ENCODE data around the gene NLGN1. TPM values are rescaled to one million over a fixed set of nuclear protein-coding genes. Genes with fewer than 3 reads are reported as not detected.

Gene NLGN1
- total and polyA plus RNA-seq, 9 of the 15 experiments (the other 6 are each of a cell fraction or from before 2014, with no cell fraction given): under 0.01 to 0.01 TPM; not detected in 7

- intact Hi-C loops (cut with micrococcal nuclease): no loop called here
- no peaks in the 10 kb centered on the region for H3K79me2 ChIP-seq (ENCODE audit: control insufficient read depth, insufficient read depth, low read length)
- H3K36me3 ChIP-seq (ENCODE audit: control insufficient read depth, insufficient read depth, low read length): no peaks in the 10 kb centered on the region
- CTCF ChIA-PET (ENCODE audit: low intra/inter-chr PET ratio): no interaction called here
- H3K4me1 ChIP-seq (replicated peaks in 1 of 2; ENCODE audit: control insufficient read depth in 2 of 2, insufficient read depth in 2 of 2, low read length in 2 of 2): no peaks in the 10 kb centered on the region
- no peak overlapping the region for H3K4me2 ChIP-seq (ENCODE audit: insufficient read depth, low read length)
- no peaks in the 10 kb centered on the region for H4K20me1 ChIP-seq (replicated peaks; ENCODE audit: control insufficient read depth, insufficient read depth, low read length)
- no peaks in the 10 kb centered on the region for H3K27me3 ChIP-seq (ENCODE audit: control insufficient read depth in 2 of 2, insufficient read depth in 2 of 2, low read length in 2 of 2)
- H2AFZ ChIP-seq (ENCODE audit: low read depth, low read length): no peak overlapping the region
- no peak for FAIRE-seq
- in situ Hi-C loops (cut with MboI): no loop called here
- no peak overlapping the region for H3K9ac ChIP-seq (ENCODE audit: insufficient read depth in 1 of 2, low read depth in 2 of 2, low read length in 2 of 2)
- no peak overlapping the region for H3K4me3 ChIP-seq
- no TSS peak for BruUV-seq (replicated peaks)
- no peaks in the 10 kb centered on the region for H3K9me3 ChIP-seq (replicated peaks; ENCODE audit: control insufficient read depth, insufficient read depth, low read depth, low read length)
- TF ChIP-seq NCOA4 (IDR thresholded peaks at IDR 0.05; ENCODE audit: partially characterized antibody) (no peak), MEF2D (tag; conservative IDR thresholded peaks at IDR 0.05; ENCODE audit: low read depth) (no peak), ZNF253 (CRISPR knock-in tag; conservative IDR thresholded peaks at IDR 0.05) (no peak), ZNF740 (CRISPR knock-in tag; IDR thresholded peaks at IDR 0.05) (no peak), ZNF740 (tag; IDR thresholded peaks at IDR 0.05) (no peak), U2AF2 (optimal IDR thresholded peaks at IDR 0.05; ENCODE audit: low read depth, low read length) (no peak), ZNF551 (CRISPR knock-in tag; IDR thresholded peaks at IDR 0.05) (no peak), SRF (CRISPR knock-in tag; IDR thresholded peaks at IDR 0.05) (no peak), SIRT6 (IDR thresholded peaks at IDR 0.05; ENCODE audit: low read depth, low read length) (no peak), BDP1 (IDR thresholded peaks at IDR 0.05; ENCODE audit: insufficient read depth, insufficient read length) (no peak), TCF7 (IDR thresholded peaks at IDR 0.05; ENCODE audit: borderline replicate concordance) (no peak), HDAC3 (IDR thresholded peaks at IDR 0.05; ENCODE audit: borderline replicate concordance, partially characterized antibody) (no peak), ZNF175 (CRISPR knock-in tag; IDR thresholded peaks at IDR 0.05; ENCODE audit: low read depth) (no peak)
- TF ChIP-seq, protein P1, sequence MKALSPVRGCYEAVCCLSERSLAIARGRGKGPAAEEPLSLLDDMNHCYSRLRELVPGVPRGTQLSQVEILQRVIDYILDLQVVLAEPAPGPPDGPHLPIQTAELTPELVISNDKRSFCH (CRISPR knock-in tag; IDR thresholded peaks at IDR 0.05): no peak
- TF ChIP-seq, protein P1 (tag; IDR thresholded peaks at IDR 0.05): no peak
- no peak for ATAC-seq
- no peak for DNase-seq (ENCODE audit: extremely low read depth in 1 of 4, low spot score in 3 of 4)
- POLR2A ChIA-PET: no interaction called here
- no peaks in the 10 kb centered on the region for H3K9me1 ChIP-seq (ENCODE audit: control insufficient read depth, insufficient read depth, low read length)
- 0% methylated on average over 2 of the region's 2 CpGs for WGBS (ENCODE audit: insufficient coverage, low coverage, missing lambda C conversion rate)
- H3K27ac ChIP-seq (ENCODE audit: extremely low read depth, low read depth, low read length): no peak overlapping the region
Measured at GRCh38 chr3:173939331-173939730, 541.8 kb downstream of the NLGN1 start.
